ENCODE measurements around the gene WDR70.
A peak's percentile ranks its signal among the peaks of the same experiment; 100 is the strongest.
"Not testable (repeated sequence)": the region's sequence is repeated elsewhere in the genome, so short reads cannot be mapped to it uniquely, and the experiment has no call there.

WDR70 gene

DNA sequence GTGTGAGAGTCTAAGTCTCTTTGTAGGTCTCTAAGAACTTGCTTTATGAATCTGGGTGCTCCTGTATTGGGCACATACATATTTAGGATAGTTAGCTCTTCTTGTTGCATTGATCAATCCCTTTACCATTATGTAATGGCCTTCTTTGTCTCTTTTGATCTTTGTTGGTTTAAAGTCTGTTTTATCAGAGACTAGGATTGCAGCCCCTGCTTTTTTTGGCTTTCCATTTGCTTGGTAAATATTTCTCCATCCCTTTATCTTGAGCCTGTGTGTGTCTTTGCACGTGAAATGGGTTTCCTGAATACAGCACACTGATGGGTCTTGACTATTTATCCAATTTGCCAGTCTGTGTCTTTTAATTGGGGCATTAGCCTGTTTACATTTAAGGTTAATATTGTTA lies 275.4 kb downstream of the WDR70 start:
- not testable (repeated sequence) for DNase-seq

DNA sequence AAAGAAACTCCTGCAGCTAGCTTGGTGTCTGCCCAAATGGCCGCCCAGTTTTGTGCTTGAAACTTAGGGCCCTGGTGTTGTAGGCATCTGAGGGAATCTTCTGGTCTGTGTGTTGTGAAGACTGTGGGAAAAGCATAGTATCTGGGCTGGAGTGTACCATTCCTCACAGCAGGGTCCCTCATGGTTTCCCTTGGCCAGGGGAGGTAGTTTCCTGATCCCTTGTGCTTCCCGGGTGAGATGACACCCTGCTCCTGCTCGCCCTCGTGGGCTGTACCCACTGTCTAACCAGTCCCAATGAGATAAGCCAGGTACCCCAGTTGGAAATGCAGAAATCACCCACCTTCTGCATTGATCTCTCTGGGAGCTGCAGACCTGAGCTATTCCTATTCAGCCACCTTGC lies 277.9 kb downstream of the WDR70 start:
- no peak for DNase-seq

DNA sequence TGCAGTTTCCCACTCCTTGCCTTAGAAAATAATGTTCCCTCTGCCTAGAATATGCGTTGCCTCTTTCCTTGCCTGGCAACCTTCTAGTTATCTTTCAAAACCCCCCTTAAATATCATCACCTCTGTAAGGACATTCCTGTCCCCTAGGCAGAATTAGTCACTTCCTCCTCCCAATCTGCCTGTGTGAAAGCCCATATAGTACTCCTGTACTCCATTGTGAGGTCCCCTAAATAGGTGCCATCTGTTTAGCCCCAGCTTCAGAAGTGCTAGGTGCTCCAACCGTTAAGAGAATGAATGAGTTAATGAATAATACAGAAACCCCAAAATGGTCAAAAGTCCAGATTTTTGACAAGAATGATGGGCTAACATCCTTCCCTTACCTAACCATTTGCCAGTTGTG lies 279.3 kb downstream of the WDR70 start:
- DNase-seq = no peak

DNA sequence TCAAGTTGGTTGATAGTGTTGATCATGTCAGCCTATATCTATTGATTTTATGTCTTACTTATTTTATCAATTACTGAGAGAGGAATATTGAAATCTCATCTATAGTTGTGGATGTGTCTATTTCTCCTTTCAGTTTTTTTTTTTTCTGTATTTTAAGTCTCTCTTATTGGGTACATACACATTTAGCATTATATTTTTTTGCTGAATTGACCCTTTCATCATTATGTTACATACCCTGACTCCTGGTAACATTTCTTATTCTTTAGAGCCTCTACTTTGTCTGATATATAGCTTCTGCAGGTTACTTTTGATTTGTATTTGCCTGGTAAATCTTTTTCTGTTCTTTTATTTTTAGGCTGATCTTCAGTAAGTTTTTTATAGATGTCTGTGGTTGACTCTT lies 281.2 kb downstream of the WDR70 start:
- DNase-seq = no peak

DNA sequence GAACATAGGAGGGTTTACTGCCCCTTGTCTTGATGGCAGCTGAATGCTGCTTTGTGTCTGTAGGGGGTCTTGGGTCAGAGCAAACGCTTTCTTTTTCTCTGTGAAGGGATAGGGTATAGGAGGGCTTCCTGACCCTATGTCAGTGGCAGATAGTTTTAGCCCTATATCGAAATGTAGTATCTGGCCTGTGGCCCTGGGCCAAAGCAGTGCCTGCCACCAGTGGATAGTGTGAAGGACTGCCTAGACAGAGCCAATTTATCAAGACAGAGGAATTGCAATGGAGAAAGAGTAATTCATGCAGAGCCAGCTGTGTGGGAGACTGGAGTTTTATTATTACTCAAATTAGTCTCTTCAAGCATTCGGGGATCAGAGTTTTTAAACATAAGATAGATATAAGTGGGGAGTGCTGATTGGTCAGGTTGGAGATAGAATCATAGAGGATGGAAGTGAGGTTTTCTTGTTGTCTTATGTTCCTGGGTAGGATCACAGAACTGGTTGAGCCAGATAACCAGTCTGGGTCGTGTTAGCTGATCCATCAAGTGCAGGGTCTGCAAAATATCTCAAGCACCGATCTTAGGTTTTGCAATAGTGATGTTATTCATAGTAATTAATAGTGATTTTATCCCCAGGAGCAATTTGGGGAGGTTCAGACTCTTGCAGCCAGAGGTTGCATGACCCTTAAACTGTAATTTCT lies 282.3 kb downstream of the WDR70 start:
- DNase-seq = no peak

DNA sequence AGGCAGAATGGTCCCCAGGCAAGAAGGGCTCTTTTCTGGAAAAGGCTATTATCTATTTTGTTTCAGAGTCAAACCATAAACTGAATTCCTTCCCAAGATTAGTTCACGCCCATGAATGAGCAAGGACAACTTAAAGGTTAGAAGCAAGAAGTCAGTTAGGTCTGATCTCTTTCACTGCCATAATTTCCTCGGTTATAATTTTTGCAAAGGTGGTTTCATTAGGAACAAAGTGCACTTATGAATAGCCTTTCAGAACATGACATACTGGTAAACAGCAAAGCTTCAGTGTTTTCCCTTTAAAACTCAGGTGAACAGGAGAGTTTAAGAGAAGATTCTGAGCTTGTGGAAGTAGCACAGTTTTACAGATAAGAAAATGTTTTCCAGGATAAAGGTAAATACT lies 282.8 kb downstream of the WDR70 start:
- no peak for DNase-seq

DNA sequence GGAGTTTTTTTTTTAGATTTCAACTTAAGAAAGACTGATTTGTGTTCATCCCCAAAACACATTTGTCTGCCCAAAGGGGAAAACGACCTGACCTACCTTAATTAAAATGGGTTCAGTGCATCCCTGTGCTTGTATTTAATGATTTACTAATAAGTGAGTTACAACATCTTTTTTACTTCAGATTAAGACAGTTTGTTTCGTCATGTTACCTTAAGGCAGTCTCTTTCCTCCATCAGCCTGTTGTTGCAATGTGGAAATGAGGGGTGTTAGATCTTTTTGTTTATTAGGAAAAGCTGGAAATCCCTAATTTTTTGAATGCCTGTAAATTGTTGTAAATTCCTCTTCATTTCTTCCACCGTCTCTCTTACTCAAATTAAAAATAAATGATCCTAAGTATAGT lies 283.2 kb downstream of the WDR70 start:
- DNase-seq = no peak

DNA sequence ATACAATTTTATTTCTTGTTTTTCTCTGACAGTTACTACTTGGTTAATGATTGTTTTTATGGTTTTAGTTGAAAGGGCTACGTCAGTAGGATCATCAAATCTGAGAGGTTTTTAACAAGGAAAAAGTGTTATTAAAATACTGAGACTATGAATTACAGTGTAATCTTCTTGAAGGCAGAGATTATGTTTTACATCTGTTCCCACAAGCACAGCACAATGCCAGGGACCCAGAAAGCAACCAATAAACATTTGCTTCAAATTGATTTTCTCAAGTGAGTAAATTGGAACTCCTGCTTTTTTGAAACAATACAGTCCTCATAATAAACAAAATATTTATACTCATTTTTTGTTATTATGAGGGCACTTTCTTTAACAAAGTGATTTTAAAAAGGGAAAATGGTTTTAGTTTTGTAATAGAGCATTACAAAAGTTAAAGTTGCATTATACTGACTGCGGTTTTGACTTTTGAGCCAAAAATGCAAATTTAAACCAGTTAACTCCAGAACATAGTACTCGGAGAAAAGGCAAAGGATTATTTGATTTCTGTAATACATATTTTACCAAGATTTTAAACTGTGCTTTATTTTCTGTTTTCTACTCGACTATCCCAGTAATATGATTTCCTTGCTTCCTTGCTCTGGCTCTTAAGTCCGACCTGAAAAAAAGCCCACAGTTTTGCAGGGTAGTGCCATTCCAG lies 283.8 kb downstream of the WDR70 start:
- no peak for DNase-seq

DNA sequence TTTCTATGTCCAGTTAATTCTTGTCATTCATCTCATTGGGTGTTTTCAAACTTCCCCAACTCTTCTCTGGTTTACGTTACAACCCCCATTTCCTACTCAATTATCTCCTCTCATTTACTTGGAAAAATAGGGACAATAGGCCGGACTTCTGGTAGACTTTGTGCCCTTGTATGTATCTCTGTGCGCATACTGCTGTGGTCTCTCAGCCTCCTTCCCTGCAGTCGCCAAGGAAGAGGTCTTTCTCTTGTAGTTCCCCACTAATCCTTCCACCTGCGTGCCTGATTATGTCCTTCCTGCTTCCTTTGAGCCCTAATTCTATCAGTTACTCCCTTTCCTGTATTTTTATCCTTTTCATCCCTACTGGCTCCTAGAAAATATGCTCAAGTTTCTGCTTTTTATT lies 284.4 kb downstream of the WDR70 start:
- DNase-seq = no peak

DNA sequence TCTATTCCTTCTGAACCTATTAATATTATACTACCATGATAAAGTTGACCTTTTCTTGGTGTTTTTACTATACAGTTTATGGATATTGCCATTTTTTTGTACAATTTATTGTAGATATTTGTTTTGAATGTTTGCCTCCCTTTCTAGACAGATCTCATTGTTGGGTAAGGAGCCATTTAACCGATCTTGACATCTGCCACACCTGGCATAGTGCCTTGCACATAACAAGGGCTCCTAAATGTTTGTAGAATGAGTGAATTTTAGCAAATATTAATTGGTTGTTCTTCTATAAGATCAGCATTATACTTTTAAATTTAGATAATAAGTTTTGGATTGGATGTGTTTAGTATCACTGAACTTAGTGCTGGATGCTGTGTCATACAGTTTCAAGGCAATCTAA lies 285.4 kb downstream of the WDR70 start:
- no peak for DNase-seq

DNA sequence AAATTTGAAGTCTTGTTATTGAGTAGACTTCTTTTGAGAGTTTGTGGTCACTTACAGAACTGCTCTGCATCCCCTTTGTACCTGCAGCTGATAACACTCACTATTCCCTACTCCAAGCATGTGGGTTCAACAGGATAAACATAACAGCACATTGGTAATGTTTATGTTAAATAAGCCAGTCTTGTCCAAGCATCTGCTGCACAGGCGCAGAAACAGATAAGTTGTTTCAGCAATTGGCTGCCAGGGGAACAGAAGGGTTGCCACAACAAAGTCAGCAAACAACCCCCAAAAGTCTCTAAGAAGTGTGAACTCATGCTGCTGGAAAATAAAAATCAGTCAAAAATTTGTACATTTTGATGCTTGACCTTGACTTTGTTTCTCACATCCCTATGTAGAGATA lies 286.2 kb downstream of the WDR70 start:
- DNase-seq = no peak

DNA sequence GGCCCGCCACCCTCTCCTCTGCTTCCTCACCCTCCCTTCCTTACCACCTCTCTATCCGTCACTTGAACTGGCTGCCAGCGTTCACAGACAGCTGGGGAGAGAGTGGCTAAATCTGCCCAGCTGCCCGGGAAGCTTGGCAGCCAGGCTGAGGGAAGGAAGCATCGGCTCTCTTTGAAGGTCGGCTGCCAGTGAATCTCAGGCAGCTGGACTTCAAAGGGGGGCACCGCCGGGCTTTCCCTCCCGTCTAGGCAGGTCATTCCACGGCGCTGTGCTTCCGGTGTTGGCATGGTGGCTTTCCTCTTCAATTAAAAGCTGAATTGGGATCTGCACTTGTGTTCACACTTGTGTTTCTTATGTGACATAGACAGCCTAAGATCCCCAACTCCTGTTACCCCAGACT lies 286.8 kb downstream of the WDR70 start:
- no peak for DNase-seq

DNA sequence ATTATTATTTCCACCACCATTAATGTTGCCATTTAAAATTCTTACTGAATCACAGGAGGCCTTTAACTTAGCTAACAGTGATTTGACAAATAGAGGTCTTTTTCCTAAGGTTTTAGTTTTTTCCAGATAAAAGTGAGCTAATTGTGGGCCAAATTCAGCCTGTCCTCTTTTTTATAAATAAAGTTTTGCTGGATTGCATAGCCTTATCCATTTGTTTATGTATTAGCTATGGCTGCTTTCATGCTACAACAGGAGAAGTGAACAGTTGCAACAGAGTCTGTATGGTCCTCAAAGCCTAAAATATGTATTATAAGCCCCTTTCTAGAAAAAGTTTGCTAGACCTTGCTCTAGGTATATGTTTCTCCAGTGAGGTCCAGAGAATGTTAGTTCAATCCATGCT lies 288.3 kb downstream of the WDR70 start:
- no peak for DNase-seq

DNA sequence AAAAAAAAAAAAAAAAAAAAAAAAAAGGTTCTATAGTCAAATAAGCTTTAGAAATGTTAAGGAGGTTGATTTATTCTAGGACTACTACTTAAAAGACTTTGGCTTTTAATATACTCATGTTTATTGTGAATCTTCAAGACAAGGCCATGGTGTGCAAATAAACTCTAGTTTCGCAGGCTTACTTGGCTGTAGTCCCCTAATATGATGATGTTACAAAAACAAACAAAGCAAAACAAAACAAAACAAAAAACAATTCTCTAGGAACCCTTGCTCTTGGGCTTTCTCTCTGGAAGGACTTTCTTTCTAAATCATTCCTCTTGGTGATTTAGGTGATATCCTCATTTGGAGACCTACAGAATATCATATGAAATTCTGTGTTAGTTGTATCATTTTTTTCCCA lies 288.7 kb downstream of the WDR70 start:
- DNase-seq = peak; percentile 47

DNA sequence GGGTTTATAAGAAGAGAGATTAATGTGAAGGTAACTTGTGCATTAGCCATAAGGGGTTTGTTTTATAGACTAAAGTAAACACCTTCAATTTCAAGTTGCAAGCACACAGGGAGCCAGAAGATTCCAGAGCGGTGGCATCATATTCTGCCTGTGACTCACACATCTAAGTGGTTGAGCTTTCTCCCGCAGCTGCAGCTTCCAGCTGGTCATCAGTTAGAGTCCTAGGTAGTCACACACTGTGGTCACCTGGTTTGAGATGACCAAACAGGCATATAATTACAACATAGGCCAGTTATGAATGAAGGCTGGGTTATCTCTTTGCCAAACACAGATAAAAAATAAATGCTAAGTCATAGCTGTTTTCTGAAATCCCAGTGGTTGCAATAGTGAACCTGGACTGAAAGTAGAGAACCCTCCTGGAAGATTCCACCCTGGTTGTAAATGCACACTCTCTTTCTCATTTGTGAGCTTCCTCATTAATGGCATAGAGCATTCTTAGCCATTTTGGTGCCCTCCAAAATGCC lies 289.5 kb downstream of the WDR70 start:
- peak; percentile 96 for DNase-seq

DNA sequence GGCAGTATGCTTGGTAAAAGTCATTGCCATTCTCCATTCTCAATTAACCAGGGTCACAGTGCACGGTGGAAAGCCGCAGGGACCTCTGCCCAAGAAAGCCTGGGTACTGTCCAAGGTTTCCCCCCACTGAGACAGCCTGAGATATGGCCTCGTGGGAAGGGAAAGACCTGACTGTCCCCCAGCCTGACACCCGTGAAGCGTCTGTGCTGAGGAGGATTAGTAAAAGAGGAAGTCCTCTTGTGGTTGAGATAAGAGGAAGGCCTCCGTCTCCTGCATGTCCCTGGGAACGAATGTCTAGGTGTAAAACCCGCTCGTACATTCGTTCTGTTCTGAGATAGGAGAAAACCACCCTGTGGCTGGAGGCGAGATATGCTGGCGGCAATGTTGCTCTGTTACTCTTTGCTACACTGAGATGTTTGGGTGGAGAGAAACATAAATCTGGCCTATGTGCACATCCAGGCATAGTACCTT lies 293.0 kb downstream of the WDR70 start:
- DNase-seq = not testable (repeated sequence)

DNA sequence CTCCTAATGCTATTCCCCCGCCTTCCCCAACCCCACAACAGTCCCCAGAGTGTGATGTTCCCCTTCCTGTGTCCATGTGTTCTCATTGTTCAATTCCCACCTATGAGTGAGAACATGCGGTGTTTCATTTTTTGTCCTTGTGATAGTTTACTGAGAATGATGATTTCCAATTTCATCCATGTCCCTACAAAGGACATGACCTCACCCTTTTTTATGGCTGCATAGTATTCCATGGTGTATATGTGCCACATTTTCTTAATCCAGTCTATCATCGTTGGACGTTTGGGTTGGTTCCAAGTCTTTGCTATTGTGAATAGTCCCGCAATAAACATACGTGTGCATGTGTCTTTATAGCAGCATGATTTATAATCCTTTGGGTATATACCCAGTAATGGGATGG lies 295.2 kb downstream of the WDR70 start:
- DNase-seq = not testable (repeated sequence)

DNA sequence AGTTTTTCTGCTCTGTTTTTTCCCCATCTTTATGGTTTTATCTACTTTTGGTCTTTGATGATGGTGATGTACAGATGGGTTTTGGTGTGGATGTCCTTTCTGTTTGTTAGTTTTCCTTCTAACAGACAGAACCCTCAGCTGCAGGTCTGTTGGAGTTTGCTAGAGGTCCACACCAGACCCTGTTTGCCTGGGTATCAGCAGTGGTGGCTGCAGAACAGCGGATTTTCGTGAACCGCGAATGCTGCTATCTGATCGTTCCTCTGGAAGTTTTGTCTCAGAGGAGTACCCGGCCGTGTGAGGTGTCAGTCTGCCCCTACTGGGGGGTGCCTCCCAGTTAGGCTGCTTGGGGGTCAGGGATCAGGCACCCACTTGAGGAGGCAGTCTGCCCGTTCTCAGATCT lies 300.2 kb downstream of the WDR70 start:
- DNase-seq = not testable (repeated sequence)

DNA sequence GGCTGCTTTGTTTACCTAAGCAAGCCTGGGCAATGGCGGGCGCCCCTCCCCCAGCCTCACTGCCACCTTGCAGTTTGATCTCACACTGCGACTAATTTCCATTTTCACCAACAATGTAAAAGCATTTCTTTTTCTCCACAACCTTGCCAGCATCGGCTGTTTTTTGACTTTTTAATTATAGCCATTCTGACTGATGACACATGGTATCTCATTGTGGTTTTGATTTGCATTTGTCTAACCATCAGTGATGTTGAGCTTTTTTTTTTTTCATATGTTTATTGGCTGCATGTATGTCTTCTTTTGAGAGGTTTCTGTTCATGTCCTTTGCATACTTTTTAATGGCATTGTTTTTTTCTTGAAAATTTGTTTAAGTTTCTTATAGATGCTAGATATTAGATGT lies 300.8 kb downstream of the WDR70 start:
- not testable (repeated sequence) for DNase-seq

DNA sequence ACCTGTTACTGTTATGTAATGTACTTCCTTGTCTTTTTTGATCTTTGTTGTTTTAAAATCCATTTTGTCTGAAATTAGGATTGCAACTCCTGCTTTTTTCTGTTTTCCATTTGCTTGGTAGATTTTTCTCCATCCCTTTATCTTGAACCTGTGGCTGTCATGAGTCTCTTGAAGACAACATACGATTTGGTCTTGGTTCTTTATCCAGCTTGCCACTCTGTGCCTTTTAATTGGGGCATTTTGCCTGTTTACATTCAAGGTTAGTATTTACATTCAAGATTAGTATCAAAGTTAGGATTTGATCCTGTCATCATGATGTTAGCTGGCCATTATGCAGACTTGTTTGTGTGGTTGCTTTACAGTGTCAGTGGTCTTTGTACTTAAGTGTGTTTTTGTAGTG lies 304.0 kb downstream of the WDR70 start:
- DNase-seq = no peak

DNA sequence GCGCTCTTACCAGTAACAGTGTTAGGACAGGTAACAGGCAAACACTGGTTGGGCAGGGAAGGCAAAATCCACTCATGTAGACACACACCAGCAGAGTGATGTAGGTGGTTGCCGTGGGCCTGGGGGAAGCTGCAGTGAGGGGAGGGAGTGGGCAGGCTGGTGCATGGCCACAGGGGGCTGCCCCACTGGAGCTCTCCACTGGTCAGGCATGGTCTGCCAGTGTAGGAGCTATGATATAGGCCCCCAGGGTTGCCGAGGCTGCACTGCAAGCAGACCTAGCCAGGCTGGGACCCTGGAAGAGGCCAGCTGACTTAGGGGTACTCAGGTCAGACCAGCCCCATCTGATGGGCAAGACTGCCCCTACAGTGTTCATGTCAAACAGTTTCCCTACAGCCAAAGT lies 306.1 kb downstream of the WDR70 start:
- DNase-seq = no peak

DNA sequence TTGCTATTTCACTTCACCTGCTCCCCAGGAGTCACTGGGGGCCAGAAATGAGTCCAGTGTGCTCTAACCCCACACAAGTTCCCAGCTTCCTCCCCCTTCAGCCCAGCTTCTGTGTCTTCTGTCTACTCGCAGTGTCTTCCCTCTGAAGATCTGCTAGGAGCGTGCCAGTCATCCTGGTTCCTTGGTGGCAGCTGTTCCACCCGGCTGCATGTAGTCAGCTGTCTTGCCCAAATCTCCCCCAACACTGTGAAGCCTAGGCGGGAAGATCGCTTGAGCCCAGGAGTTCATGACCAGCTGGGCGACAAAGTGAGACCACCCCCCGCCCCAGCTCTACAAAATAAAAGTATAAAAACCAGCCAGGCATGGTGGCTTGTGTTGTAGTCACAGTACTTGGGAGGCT lies 306.7 kb downstream of the WDR70 start:
- DNase-seq = no peak

DNA sequence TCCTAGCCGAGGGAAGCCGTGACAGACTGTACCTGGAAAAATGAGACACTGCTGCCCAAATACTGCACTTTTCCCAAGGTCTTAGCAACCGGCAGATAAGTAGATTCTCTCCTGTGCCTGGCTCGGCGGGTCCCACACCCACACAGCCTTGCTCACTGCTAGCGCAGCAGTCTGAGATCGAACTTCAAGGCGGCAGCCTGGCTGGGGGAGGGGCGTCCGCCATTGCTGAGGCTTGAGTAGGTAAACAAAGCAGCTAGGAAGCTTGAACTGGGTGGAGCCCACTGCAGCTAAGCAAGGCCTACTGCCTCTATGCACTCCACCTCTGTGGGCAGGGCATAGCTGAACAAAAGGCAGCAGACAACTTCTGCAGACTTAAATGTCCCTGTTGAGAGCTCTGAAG lies 309.8 kb downstream of the WDR70 start:
- not testable (repeated sequence) for DNase-seq

DNA sequence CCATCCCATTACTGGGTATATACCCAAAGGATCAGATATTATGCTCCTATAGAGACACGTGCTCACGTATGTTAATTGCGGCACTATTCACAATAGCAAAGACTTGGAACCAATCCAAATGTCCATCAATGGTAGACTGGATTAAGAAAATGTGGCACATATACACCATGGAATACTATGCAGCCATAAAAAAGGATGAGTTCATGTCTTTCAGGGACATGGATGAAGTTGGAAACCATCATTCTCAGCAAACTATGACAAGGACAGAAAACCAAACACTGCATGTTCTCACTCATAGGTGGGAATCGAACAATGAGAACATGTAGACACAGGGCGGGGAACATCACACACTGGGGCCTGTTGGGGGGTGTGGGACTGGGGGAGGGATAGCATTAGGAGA lies 315.2 kb downstream of the WDR70 start:
- DNase-seq = not testable (repeated sequence)

DNA sequence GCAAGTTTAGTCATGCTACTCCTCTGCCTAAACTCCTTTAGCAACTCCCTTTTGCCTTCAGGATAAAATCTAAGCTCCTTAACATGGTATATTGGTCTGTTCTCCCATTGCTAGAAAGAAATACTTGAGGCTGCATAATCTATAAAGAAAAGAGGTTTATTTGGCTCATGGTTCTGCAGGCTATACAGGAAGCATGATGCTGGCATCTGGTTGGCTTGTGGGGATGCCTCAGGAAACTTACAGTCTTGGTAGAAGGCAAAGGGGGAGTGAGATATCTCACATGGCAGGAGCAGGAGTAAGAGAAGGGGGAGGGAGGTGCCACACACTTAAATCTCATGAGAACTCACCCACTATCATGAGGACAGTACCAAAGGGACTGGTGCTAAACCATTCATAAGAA lies 315.7 kb downstream of the WDR70 start:
- DNase-seq = no peak

Data from DMS79 (cell line).